PC-3 (cell line): Measurements from ENCODE around the gene DUS3L. TPM values are rescaled to one million over a fixed set of nuclear protein-coding genes. Genes with fewer than 3 reads are reported as not detected.
A peak's percentile ranks its signal among the peaks of the same experiment; 100 is the strongest.

ENCODE experiments used
- ATAC-seq: fragments of 200-7000 bp; cut with Tn5 transposase; 2 replicates; pipeline ENCODE4 v1.9.1; 2020; ENCODE audit warnings: mild to moderate bottlenecking, moderate library complexity
- BruUV-seq: library from RNA; stranded (reverse); fragments of 400-500 nt; replicated peaks from 2 replicates; lab custom pipeline; 2021; lab: Mats Ljungman, UMichigan
- CTCF ChIA-PET: fragments of 300-600 bp; sonication (Branson Sonifier 250); formaldehyde crosslinking; loops from one replicate; lab custom pipeline; 2022; ENCODE audit warnings: antibody characterized with exemption; lab: Charles Lee
- POLR2A ChIA-PET: fragments of 300-600 bp; sonication (Branson Sonifier 250); formaldehyde crosslinking; loops from one replicate; lab custom pipeline; 2022; ENCODE audit warnings: antibody characterized with exemption; ENCODE audit not compliant: unreplicated experiment; lab: Charles Lee
- DNase-seq: peaks from one replicate; pipeline ENCODE4 v3.0.0-alpha.2; 2015
- H2AFZ ChIP-seq: fragments of 300-600 bp; sonication (generic); 2 replicates; pipeline ENCODE4 v1.6.0; 2016; ENCODE audit warnings: antibody characterized with exemption, low read length
- H3F3A ChIP-seq: fragments of 300-600 bp; sonication (generic); one replicate; pipeline ENCODE4 v1.6.0; 2017; ENCODE audit warnings: antibody characterized with exemption, low read length, control low read depth, mild to moderate bottlenecking; ENCODE audit not compliant: unreplicated experiment
- H3K27ac ChIP-seq: fragments of 300-600 bp; sonication (generic); 2 replicates; pipeline ENCODE4 v1.5.1; 2016; ENCODE audit warnings: mild to moderate bottlenecking, low read length
- H3K27me3 ChIP-seq: fragments of 300-600 bp; sonication (generic); 2 replicates; pipeline ENCODE4 v1.6.1; 2016; ENCODE audit warnings: low read length, mixed read lengths
- H3K36me3 ChIP-seq: fragments of 300-600 bp; sonication (generic); 2 replicates; pipeline ENCODE4 v1.6.1; 2016; ENCODE audit warnings: low read depth, mixed run types, low read length, mixed read lengths
- H3K4me1 ChIP-seq: fragments of 300-600 bp; sonication (generic); 2 replicates; pipeline ENCODE4 v1.5.1; 2016; ENCODE audit warnings: low read length; ENCODE audit not compliant: insufficient read depth
- H3K4me2 ChIP-seq: fragments of 300-600 bp; sonication (generic); 2 replicates; pipeline ENCODE4 v1.6.0; 2016; ENCODE audit warnings: low read length
- H3K4me3 ChIP-seq: fragments of 300-600 bp; sonication (generic); 2 replicates; pipeline ENCODE4 v1.5.1; 2016; ENCODE audit warnings: mild to moderate bottlenecking, low read length, mixed read lengths
- H3K79me2 ChIP-seq: fragments of 300-600 bp; sonication (generic); 2 replicates; pipeline ENCODE4 v1.6.1; 2017; ENCODE audit warnings: low read length, mixed read lengths
- H3K9ac ChIP-seq: fragments of 300-600 bp; sonication (generic); 2 replicates; pipeline ENCODE4 v1.6.0; 2016; ENCODE audit warnings: mild to moderate bottlenecking, low read length
- H3K9me2 ChIP-seq: fragments of 300-600 bp; sonication (generic); replicated peaks from 2 replicates; pipeline ENCODE4 v1.6.1; 2016; ENCODE audit warnings: mixed run types, low read length, mixed read lengths
- H3K9me3 ChIP-seq: fragments of 300-600 bp; sonication (generic); 2 replicates; pipeline ENCODE4 v1.6.1; 2016; ENCODE audit warnings: low read length, mixed read lengths
- H4K20me1 ChIP-seq: fragments of 300-600 bp; sonication (generic); 2 replicates; pipeline ENCODE4 v1.6.1; 2016; ENCODE audit warnings: low read length, mixed read lengths
- CTCF ChIP-seq: fragments of 300-600 bp; sonication (generic); conservative IDR thresholded peaks from 2 replicates; pipeline ENCODE4 v1.5.1; 2017; ENCODE audit warnings: antibody characterized with exemption, low read depth, mild to moderate bottlenecking, low read length
- EZH2 ChIP-seq: fragments of 300-600 bp; sonication (generic); IDR thresholded peaks from one replicate; pipeline ENCODE4 v1.6.1; 2017; ENCODE audit warnings: antibody characterized with exemption, mild to moderate bottlenecking, low read length; ENCODE audit not compliant: unreplicated experiment
- EZH2phosphoT487 ChIP-seq: fragments of 300-600 bp; sonication (generic); IDR thresholded peaks from 2 replicates; pipeline ENCODE4 v1.6.1; 2018; ENCODE audit warnings: mild to moderate bottlenecking, antibody characterized with exemption, low read length, borderline replicate concordance
- intact Hi-C: fragments of 100-400 bp; cut with micrococcal nuclease; formaldehyde crosslinking; loops from 2 replicates; pipeline ENCODE4 v1.9.0; 2023
- total RNA-seq: library from RNA; depleted of rRNA; stranded (reverse); fragments of >200 nt; gene quantifications from 2 replicates; pipeline ENCODE4 v1.2.3, GENCODE V29; 2014

The DUS3L gene
- total RNA-seq, 1 experiment from 2014 or later = 118 TPM

- ATAC-seq (no peak), DNase-seq (no peak)
- Histone ChIP-seq H3K4me2 (peak overlapping the region; percentile 66), H3K27me3 (no peaks in the 10 kb centered on the region), H3K27ac (no peak overlapping the region), H3K9ac (no peak overlapping the region), H2AFZ (no peak overlapping the region), H3K36me3 (no peaks in the 10 kb centered on the region), H3K4me1 (peaks cover 12% of the 10 kb centered on the region), H3K79me2 (no peaks in the 10 kb centered on the region), H3K9me2 (no peaks in the 10 kb centered on the region), H4K20me1 (no peaks in the 10 kb centered on the region), H3F3A (no peaks in the 10 kb centered on the region), H3K9me3 (no peaks in the 10 kb centered on the region), H3K4me3 (peak overlapping the region; percentile 51; the same call in 1 of the 2 replicates)
- TF ChIP-seq EZH2 = no peak
- no peak for TF ChIP-seq EZH2phosphoT487
- TF ChIP-seq CTCF = no peak
- intact Hi-C loops = no loop called here
- BruUV-seq = no TSS peak
- POLR2A ChIA-PET = no interaction called here
- CTCF ChIA-PET = no interaction called here
These were observed 15.1 kb upstream of the DUS3L start for GRCh38 chr19:5806133-5806489.

GRCh38 chr19:5805462-5806132 is 14.6 kb upstream of the DUS3L start:
- Histone ChIP-seq H3K27ac (no peak overlapping the region), H3K4me1 (peaks cover 12% of the 10 kb centered on the region), H3K4me3 (peak overlapping the region; percentile 51), H3K9me3 (no peaks in the 10 kb centered on the region), H4K20me1 (no peaks in the 10 kb centered on the region), H3K9ac (no peak overlapping the region), H3K27me3 (no peaks in the 10 kb centered on the region), H3K4me2 (peak overlapping the region; percentile 66), H3K79me2 (no peaks in the 10 kb centered on the region), H3K36me3 (no peaks in the 10 kb centered on the region), H3F3A (no peaks in the 10 kb centered on the region), H2AFZ (peak overlapping the region; percentile 60), H3K9me2 (no peaks in the 10 kb centered on the region)
- TF ChIP-seq EZH2phosphoT487 = no peak
- TF ChIP-seq EZH2 = no peak
- TF ChIP-seq CTCF = peak; percentile 96
- ChIA-PET CTCF (no interaction called here), POLR2A (no interaction called here)
- DNase-seq = peak; percentile 82
- ATAC-seq = peak; percentile 51
- intact Hi-C loops = loop anchor here (2.0 kb wide), 1 partner anchor 87 kb away; no protein-coding TSS in a partner anchor
- BruUV-seq = no TSS peak
